Endothelial cell of umbilical vein (primary cell): ENCODE results near the gene TEC. TPM values are rescaled to one million over a fixed set of nuclear protein-coding genes. Genes with fewer than 3 reads are reported as not detected.

Experiments
- BruUV-seq: library from RNA; stranded (reverse); fragments of 400-500 nt; replicated peaks from 2 replicates; lab custom pipeline; 2021; lab: Mats Ljungman, UMichigan
- CTCF ChIA-PET: fragments of 300-600, 350-600 bp; sonication (Branson Sonifier 250); formaldehyde crosslinking; loops from one replicate; lab custom pipeline; 2021; ENCODE audit warnings: antibody characterized with exemption, inconsistent platforms; lab: Charles Lee
- POLR2A ChIA-PET: fragments of 300-600, 350-600 bp; sonication (Branson Sonifier 250); formaldehyde crosslinking; loops from one replicate; lab custom pipeline; 2021; ENCODE audit warnings: antibody characterized with exemption, inconsistent platforms; lab: Charles Lee
- DNase-seq: peaks from one replicate; pipeline ENCODE4 v3.0.0-alpha.2; 2011; ENCODE audit warnings: low read depth, low spot score
- FAIRE-seq: peaks from 2 replicates; lab custom pipeline; 2011; peaks lifted over from hg19 to GRCh38; lab: Jason Lieb, UNC
- H2AFZ ChIP-seq: 2 replicates; pipeline ENCODE4 v1.6.0; 2012; ENCODE audit warnings: low read depth, low read length, control low read depth, inconsistent platforms
- H3K27ac ChIP-seq: 2 replicates; pipeline ENCODE4 v1.5.1; 2011; ENCODE audit warnings: low read depth, mild to moderate bottlenecking, control low read depth, low read length, moderate library complexity; ENCODE audit not compliant: insufficient read depth
- H3K27me3 ChIP-seq, 2 experiments: 2 replicates each; pipeline versions ENCODE4 v1.6.0 to v1.6.1; 2011; ENCODE audit warnings: low read length in 2 of 2, mixed read lengths in 1 of 2; ENCODE audit not compliant: control insufficient read depth in 2 of 2, insufficient read depth in 2 of 2
- H3K36me3 ChIP-seq, 2 experiments: 2 replicates in 1 of 2; 3 replicates in 1 of 2; pipeline ENCODE4 v1.5.1; 2011; ENCODE audit warnings: low read length in 2 of 2, mild to moderate bottlenecking in 1 of 2, moderate library complexity in 1 of 2; ENCODE audit not compliant: control insufficient read depth in 2 of 2, insufficient read depth in 2 of 2; ENCODE audit errors: extremely low read depth in 1 of 2
- H3K4me1 ChIP-seq: 3 replicates; pipeline ENCODE4 v1.5.1; 2011; ENCODE audit warnings: mild to moderate bottlenecking, low read length; ENCODE audit not compliant: control insufficient read depth, insufficient read depth; ENCODE audit errors: extremely low read depth
- H3K4me2 ChIP-seq: 2 replicates; pipeline ENCODE4 v1.6.1; 2011; ENCODE audit warnings: low read length, control low read depth, mixed read lengths; ENCODE audit not compliant: insufficient read depth
- H3K4me3 ChIP-seq, 3 experiments: fragments of 200-600 bp in 1 of 3; sonication (generic), shearing (Covaris generic) in 1 of 3; replicated peaks in 1 of 3; 2 replicates each; pipeline ENCODE4 v1.5.1; 2011 to 2016; ENCODE audit warnings: control low read depth in 3 of 3, low read length in 3 of 3, mild to moderate bottlenecking in 2 of 3, inconsistent platforms in 1 of 3, low read depth in 1 of 3, moderate library complexity in 1 of 3; ENCODE audit not compliant: insufficient read depth in 1 of 3
- H3K79me2 ChIP-seq: 2 replicates; pipeline ENCODE4 v1.6.0; 2012; ENCODE audit warnings: low read length, inconsistent platforms; ENCODE audit not compliant: control insufficient read depth, insufficient read depth
- H3K9ac ChIP-seq: replicated peaks from 2 replicates; pipeline ENCODE3; 2011; ENCODE audit warnings: low read length, control low read depth; ENCODE audit not compliant: insufficient read depth; ENCODE audit errors: extremely low read depth
- H3K9me1 ChIP-seq: replicated peaks from 3 replicates; pipeline ENCODE4 v1.6.0; 2011; ENCODE audit warnings: mild to moderate bottlenecking, low read length; ENCODE audit not compliant: control insufficient read depth, insufficient read depth; ENCODE audit errors: extremely low read depth
- H3K9me3 ChIP-seq: replicated peaks from 2 replicates; pipeline ENCODE4 v1.5.1; 2012; ENCODE audit warnings: low read length, inconsistent platforms; ENCODE audit not compliant: control insufficient read depth, insufficient read depth
- H4K20me1 ChIP-seq: replicated peaks from 2 replicates; pipeline ENCODE3; 2011; ENCODE audit warnings: mild to moderate bottlenecking, low read length; ENCODE audit not compliant: control insufficient read depth, insufficient read depth; ENCODE audit errors: extremely low read depth
- EZH2 ChIP-seq: IDR thresholded peaks from 2 replicates; pipeline ENCODE4 v1.6.1; 2012; ENCODE audit warnings: borderline replicate concordance, low read depth, mild to moderate bottlenecking, moderate library complexity, low read length, inconsistent platforms; ENCODE audit not compliant: severe bottlenecking
- FOS ChIP-seq: IDR thresholded peaks from 2 replicates; pipeline ENCODE4 v1.6.1; 2011; ENCODE audit warnings: mild to moderate bottlenecking, low read length, moderate library complexity, borderline replicate concordance; ENCODE audit not compliant: insufficient read depth
- GATA2 ChIP-seq: IDR thresholded peaks from 2 replicates; pipeline ENCODE4 v1.7.0; 2011; ENCODE audit warnings: low read depth, mild to moderate bottlenecking, moderate library complexity, mixed read lengths, low read length; ENCODE audit not compliant: insufficient read length, insufficient read depth
- JUN ChIP-seq: IDR thresholded peaks from 2 replicates; pipeline ENCODE4 v1.6.1; 2011; ENCODE audit warnings: borderline replicate concordance, low read depth; ENCODE audit not compliant: insufficient read length, insufficient read depth
- MYC ChIP-seq: IDR thresholded peaks from one replicate; pipeline ENCODE4 v1.6.1; 2011; ENCODE audit warnings: mild to moderate bottlenecking, low read depth, low read length
- POLR2A ChIP-seq: IDR thresholded peaks from 2 replicates; pipeline ENCODE4 v1.6.1; 2012; ENCODE audit warnings: low read depth, mild to moderate bottlenecking, control low read depth, low read length
- POLR2AphosphoS5 ChIP-seq: IDR thresholded peaks from 2 replicates; pipeline ENCODE4 v1.6.1; 2012; ENCODE audit warnings: low read depth, mild to moderate bottlenecking, control low read depth, low read length, moderate library complexity; ENCODE audit not compliant: insufficient read depth
- dilution Hi-C: fragments of 300-500 bp; cut with MboI; formaldehyde crosslinking; loops from one replicate; pipeline ENCODE4 v1.15.0; 2019; ENCODE audit warnings: low sequenced_read_pairs; ENCODE audit not compliant: extremely low pct_ligation_motif_present
- intact Hi-C: fragments of 100-400 bp; cut with micrococcal nuclease; formaldehyde crosslinking; loops from one replicate; pipeline ENCODE4 v1.10.0; 2022
- polyA plus RNA-seq, 4 experiments: library from polyadenylated mRNA; depleted of rRNA in 3 of 4; stranded (reverse) in 3 of 4; unstranded in 1 of 4; fragments of >200 nt; gene quantifications; 2 replicates each; pipeline versions ENCODE4 v1.2.1 to v1.2.3, GENCODE V29; 2011 to 2012; ENCODE audit warnings: missing spikeins in 1 of 4
- total RNA-seq: library from RNA; stranded (reverse); gene quantifications from 2 replicates; pipeline ENCODE4 v1.2.3, GENCODE V29; 2021
- TF ChIP-seq, protein P1 (sequence below): IDR thresholded peaks from 2 replicates; pipeline ENCODE4 v1.6.1; 2011; ENCODE audit not compliant: insufficient read depth, insufficient read length
- TF ChIP-seq, protein P2 (sequence below), 2 donors: IDR thresholded peaks; 1 replicate in 1 of 2; 2 replicates in 1 of 2; pipeline ENCODE4 v1.5.1; 2011; ENCODE audit warnings: low read length in 2 of 2, mild to moderate bottlenecking in 2 of 2, moderate library complexity in 2 of 2, control low read depth in 1 of 2, inconsistent platforms in 1 of 2, low read depth in 1 of 2; ENCODE audit not compliant: insufficient read depth in 1 of 2; ENCODE audit errors: extremely low read depth in 1 of 2

The TEC gene
- total and polyA plus RNA-seq, 2 donors (not counting 3 experiments of a cell fraction or from before 2014, with no cell fraction given): 0.08 to 0.86 TPM

DNA sequence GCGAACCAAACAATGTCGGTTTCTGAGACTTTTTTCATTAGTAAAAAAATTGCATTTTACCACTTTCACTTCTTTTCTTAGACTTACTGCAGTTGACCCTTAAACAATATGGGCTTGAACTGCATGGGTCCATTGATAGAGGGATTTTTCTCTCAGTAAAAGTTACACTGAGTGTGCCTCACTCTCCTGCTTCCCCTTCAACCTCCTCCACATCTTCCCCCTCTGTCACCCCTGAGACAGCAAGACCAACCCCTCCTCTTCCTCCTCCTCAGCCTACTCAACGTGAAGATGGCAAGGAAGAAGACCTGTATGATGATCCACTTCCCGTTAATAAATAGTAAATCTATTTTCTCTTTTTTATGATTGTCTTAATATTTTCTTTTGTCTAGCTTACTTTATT lies 43.4 kb downstream of the TEC start:
- intact Hi-C loops (no loop called here), dilution Hi-C loops (no loop called here)
- Histone ChIP-seq H3K36me3 (no peaks in the 10 kb centered on the region), H3K9me3 (no peaks in the 10 kb centered on the region), H3K79me2 (no peaks in the 10 kb centered on the region), H2AFZ (no peak overlapping the region), H4K20me1 (no peaks in the 10 kb centered on the region), H3K9me1 (no peaks in the 10 kb centered on the region), H3K9ac (no peak overlapping the region), H3K4me3 (no peak overlapping the region), H3K27ac (no peak overlapping the region), H3K4me2 (no peak overlapping the region), H3K27me3 (peaks cover 0 to 2% of the 10 kb centered on the region in 2 experiments), H3K4me1 (no peaks in the 10 kb centered on the region)
- CTCF ChIA-PET: no interaction called here
- TF ChIP-seq FOS: no peak
- TF ChIP-seq, protein P1, sequence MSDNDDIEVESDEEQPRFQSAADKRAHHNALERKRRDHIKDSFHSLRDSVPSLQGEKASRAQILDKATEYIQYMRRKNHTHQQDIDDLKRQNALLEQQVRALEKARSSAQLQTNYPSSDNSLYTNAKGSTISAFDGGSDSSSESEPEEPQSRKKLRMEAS: no peak
- TF ChIP-seq POLR2AphosphoS5: no peak
- no peak for TF ChIP-seq POLR2A
- TF ChIP-seq GATA2: no peak
- TF ChIP-seq, protein P2, sequence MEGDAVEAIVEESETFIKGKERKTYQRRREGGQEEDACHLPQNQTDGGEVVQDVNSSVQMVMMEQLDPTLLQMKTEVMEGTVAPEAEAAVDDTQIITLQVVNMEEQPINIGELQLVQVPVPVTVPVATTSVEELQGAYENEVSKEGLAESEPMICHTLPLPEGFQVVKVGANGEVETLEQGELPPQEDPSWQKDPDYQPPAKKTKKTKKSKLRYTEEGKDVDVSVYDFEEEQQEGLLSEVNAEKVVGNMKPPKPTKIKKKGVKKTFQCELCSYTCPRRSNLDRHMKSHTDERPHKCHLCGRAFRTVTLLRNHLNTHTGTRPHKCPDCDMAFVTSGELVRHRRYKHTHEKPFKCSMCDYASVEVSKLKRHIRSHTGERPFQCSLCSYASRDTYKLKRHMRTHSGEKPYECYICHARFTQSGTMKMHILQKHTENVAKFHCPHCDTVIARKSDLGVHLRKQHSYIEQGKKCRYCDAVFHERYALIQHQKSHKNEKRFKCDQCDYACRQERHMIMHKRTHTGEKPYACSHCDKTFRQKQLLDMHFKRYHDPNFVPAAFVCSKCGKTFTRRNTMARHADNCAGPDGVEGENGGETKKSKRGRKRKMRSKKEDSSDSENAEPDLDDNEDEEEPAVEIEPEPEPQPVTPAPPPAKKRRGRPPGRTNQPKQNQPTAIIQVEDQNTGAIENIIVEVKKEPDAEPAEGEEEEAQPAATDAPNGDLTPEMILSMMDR (IDR thresholded peaks at IDR 0.05; ENCODE audit: extremely low read depth in 1 of 2, insufficient read depth in 1 of 2, low read depth in 1 of 2, low read length in 2 of 2): no peak
- TF ChIP-seq JUN: no peak
- TF ChIP-seq EZH2: no peak
- TF ChIP-seq MYC: no peak
- no peak for FAIRE-seq
- DNase-seq: no peak
- BruUV-seq: no TSS peak
- POLR2A ChIA-PET: no interaction called here
